NCI-H69 (cell line): ENCODE data around the gene WNT2B.

ENCODE experiments used
- DNase-seq: peaks from one replicate; lab custom pipeline; 2025; lab: John Stamatoyannopoulos, UW

Gene WNT2B

DNA sequence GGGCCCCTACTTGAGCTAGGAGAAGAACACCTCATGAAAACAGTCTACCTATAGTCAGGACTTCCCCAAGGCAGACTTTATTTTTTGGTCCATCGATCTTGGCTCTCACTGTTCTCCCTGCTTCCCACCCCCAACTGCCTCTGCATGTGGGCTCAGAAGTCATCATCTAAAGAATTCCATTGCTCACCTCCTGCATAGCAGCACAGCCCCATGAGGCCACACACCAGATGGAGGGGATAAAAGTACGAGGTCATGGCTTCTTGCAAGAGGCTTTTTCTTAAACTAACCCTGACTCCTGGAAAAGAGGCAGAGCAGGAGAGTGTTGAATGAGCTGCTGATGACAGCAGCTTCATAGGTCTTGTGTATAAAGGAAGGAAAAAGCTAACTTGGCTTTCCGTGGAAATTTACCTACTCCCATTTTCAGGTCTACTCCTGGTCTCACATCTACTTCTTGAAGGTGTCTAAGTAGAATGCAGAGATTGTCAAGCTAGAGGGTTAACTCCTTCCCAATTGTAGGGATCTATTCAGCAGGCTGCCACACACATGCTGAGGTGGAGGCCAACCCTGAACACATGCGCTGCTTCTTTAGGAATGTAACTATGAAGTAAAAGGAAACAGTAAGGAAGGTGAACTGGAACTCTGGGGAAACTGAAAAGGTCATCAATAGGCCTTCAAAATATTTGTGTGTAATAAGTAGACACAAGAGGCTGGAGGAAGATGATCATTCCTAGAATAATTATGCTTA lies 18.7 kb downstream of the WNT2B start:
- no peak for DNase-seq

DNA sequence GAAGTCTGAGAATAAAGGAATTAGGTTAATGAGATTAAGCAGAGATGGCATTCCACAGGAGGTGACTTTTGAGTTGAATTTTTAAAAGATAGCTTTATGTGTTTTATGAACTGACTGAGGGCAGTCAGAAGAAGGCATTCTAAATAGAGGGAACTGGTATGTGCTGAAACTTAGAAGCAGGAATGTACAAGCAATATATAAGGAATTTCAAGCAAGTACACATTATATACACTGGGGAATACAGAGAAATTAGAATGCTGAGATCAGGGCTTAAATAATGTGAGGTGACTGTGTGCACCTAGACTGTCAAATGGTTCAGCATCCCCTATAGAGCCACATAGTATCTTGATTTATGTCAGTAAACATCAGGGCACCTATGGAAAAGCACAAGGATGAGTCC lies 19.3 kb downstream of the WNT2B start:
- no peak for DNase-seq

DNA sequence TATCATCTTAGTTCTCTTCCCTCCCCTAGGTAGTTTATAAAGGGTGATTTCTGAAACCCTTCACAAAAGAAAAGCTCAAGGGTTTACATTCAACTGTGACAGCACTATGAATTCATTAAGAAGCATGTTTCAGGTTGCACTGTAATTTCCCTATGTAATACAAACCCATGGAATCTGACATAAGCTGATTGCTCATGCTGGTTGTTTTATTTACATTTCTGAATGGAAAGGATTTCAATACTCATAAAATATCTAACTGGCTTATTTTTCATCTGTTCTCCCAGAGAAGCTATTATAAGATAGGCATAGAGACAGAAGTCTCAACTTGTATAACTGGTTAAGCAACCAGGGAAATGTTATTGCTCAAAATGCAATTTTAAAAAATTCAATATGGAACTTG lies 20.5 kb downstream of the WNT2B start:
- peak; percentile 9 for DNase-seq

DNA sequence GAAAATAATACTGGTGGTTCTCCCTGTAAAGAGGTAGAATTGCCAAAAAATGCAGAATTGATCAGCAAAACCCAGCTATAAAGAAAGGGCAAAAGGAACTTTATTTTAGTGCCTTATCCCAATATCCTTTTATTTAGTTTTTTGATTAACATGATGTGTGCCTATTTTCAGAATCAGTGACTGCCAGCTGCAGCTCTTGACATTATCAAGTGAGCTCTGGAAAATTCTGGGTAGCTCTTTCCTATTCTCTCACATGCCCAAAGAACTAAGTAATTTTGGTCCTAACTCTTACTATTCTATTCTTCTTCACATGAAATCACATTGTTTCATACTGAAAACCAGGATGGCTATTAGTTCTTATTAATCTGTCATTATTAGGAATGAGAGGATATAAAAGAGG lies 22.1 kb downstream of the WNT2B start:
- no peak for DNase-seq

DNA sequence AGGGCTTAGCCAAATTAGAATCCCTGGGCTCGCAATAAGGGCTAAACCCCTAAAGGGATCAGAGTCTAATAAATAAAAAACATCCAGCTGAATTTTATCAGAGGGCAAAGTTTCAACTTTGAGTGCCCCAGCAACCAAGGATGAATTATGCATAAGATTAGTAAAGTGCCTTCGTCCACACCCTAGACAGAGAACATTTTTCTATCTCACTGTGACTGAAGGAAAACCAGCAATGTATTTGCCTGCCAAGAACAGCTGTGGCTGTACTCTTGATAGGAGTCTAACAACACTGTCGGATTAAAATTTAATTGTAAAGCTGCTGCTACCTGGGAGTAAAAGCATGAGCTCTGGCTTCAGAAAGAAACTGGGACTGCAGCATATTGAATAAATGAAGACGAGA lies 23.3 kb downstream of the WNT2B start:
- no peak for DNase-seq

DNA sequence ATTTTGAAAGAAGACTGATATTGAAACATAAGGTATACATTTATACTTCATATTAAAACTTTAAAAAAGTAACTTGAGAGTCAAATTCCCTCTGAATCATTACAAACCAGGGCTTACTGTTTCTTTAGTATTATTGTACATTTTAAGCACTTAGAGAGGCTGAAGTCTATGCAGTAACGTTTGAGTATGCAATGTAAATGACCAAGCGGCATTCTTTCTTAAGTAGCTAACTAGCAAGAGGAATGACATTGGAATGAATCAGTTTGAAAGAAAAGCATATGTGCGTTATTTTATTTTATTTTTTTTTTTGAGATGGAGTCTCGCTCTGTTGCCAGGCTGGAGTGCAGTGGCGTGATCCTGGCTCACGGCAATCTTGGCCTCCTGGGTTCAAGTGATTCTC lies 24.3 kb downstream of the WNT2B start:
- DNase-seq = no peak

DNA sequence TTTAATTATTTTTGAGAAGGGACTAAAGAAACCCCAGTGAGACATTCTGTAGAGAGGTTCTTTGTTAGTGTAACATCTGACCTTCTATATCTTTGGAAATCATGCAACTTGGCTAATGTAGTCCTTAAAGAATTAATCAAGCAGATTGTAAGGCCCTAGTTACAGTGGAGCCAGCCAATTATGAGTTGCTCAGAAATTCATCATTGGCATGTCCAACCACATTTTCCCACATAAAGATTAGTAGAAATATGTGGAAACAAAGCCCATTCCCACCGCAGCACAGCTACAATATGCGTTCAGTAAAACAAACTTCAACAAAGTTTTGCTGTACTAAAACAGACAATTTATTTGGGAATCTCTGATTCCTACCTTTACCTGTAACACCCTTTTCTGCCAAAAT lies 27.8 kb downstream of the WNT2B start:
- no peak for DNase-seq

DNA sequence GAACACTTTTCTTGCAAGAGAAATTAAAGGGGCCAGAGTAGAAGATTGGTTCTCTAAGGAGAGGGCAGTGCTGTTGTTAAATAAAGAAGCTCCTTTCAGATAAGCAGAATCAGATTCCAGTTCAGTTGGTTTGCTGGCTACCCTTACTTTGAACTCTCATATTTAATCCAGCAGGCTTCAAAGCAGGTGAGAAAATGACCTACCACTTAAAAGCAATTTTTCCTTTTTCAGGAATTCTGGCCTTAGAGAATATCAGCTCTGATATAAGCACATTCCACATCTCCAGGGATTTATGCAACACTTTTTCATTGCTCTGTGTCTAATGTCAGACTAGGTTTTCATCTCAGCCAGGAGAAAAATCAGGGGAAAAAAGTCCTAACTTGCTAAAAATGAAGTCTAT lies 28.7 kb downstream of the WNT2B start:
- no peak for DNase-seq

DNA sequence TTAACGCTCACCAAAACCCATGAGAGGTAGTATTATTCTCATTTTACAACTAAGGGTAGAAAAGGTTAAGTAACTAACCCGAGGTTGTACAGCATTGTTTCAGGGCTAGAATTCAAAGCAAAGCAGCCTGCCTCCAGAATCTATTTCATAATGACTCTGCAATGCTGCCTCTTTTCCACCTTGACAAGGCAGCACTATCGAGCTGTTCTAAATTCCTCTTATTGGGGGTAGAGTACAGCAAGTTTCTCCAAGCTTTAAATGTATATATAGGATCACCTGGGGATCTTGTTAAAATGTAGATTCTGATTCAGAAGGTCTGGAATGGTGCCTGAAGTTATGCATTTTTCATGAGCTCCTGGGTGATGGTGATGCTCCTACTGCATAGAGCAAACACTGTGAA lies 30.1 kb downstream of the WNT2B start:
- DNase-seq = no peak

DNA sequence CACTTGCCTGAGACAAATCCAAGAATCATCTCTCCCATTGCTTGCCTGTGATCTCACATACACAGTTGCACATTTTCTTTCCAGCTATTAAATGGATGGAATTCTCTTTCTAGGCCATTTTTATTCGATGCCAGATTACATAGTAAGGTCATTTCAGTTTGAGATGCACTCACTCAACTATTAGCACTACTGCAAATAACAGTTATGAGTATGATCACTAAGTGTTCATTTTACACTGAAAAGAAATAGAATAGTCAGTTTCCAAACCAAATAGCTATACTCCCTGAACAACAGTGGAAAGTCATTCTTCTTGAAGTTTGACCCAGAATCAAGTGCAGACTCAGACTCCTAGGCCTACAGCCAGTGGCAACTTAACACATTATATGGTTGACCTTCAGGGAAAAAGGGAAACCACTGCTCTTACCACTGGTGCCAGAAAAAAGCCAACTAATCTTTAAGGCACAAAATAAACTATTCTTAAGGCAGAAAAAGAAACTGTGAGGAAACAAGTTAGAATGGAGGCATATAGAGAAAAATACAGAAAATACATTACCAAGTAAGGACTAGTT lies 31.5 kb downstream of the WNT2B start:
- DNase-seq = no peak

DNA sequence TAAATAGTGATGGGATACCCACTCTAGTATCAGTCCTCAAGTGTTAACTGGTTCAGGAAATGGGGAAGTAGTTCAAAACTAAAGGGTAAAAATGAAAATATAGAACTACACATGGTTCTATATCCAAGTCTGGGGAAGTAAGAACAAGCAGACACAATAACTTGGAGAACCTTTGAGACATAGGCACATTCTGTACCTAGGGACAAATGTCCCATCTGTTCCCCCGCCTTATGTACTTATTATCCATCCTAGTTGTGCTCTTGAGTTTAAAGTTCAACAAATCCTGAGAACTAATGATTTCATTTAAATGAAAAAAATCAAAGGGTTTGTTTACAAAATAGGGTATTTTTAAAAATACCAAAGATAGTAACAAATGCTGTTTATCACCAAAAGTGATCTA lies 32.5 kb downstream of the WNT2B start:
- no peak for DNase-seq

DNA sequence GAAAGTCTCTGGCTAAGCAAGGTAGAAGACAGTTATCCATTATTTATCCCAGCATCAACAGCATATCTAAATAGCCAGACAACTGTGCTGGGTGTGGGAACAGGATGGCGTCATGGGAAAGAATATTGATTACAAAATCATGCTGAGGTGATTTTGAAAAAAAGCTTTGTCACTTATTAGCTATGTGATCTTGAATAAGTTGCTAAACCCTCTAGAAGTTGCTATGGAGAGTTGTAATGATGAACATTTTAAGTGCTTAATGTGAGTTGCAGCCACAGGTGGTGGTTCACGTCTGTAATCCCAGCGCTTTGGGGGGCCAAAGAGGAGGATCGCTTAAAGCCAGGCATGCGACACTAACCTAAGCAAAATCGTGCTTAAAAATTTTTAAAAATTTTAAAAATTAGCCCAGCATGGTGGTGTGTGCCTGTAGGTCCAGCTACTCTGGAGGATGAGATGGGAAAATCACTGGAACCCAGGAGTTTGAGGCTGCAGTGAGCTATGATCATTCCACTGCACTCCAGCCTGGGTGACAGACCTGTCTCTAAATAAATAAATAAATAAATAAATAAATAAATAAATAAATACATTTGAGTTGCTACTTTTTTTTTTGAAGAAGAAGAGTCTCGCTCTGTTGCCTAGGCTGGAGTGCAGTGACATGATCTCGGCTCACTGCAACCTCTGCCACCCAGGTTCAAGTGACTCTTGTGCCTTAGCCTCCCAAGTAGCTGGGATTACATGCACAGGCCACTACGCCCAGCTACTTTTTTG lies 33.6 kb downstream of the WNT2B start:
- DNase-seq = no peak

DNA sequence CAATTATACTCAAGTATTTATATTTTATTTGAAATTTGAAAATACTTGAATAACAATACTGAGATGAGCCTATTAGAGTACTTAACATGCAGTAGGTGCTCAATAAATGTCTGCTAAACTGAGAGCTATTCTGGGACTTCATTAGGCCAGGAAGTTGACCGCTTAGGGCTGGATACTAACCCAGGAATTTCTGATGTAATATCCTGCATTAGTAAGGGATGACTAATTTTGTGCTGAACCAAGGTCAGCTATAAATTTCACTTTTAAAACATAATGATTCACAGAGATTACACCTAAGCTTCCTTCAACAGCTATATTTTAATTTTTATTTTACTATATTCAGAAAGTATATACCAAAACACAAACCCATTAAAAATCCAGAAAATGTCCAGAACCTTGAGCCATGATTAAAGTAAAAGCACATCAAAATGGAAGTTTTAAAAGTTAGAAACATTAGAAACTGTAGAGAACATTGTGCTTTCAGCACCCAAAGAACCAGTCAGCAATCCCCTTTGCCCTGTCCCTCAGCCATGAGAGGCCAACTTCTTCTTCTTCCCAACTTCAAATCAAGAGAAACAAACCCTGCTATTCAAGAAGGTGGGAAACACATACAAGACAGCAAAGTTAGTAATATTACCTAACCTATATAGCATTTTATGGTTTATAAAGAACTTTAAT lies 35.4 kb downstream of the WNT2B start:
- DNase-seq = no peak

DNA sequence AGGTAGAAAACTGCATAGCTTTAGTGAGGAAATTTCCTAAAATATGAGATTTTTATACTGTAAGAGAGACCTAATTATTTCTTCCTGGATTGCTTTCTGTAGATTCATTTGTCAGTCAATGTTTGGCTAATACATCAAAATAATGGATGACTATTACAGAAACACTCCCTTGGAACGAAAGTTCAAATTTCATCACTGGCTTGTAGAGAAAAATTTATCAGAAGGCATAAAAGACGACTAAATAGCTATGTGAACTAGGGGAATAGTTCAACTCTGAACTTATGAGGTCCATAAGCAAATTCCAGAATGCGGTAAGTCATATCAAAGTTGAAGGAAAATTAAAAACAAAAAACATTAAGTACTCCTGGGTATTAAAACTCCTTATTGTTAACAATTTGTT lies 36.0 kb downstream of the WNT2B start:
- no peak for DNase-seq

DNA sequence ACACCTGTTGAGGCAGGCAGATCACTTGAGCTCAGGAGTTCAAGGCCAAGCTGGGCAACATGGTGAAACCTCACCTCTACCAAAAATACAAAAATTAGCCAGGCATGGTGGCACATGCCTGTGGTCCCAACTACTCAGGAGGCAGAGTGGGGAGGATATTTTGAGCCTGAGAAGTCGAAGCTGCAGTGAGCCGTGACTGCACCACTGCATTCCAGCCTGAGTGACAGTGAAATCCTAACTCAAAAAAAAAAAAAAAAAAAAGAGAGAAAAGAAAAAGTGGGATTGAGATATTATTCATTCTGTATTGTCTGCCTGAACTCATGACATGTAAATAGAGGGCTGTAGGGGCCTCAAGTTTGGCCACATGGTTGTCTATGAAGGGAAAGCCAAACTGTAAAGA lies 37.3 kb downstream of the WNT2B start:
- DNase-seq = no peak

DNA sequence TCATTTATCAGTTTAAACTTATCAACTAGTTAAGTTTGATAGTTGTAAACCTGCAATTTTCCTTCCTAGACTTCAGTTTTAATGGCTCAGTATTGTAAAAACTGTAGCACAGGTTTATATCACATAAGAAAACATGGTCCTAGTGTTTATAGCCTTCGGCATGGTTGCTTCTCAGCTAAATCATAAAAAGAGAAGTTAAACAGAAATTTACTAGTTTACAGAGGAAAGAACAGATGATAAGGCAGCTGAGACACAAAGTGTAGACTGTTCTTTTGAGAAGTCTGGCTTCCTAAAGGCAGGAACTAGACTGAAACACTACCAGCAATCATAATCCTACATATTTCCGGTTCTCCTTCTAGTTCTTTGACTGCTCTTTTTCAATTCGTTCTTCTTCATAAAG lies 39.8 kb downstream of the WNT2B start:
- no peak for DNase-seq

DNA sequence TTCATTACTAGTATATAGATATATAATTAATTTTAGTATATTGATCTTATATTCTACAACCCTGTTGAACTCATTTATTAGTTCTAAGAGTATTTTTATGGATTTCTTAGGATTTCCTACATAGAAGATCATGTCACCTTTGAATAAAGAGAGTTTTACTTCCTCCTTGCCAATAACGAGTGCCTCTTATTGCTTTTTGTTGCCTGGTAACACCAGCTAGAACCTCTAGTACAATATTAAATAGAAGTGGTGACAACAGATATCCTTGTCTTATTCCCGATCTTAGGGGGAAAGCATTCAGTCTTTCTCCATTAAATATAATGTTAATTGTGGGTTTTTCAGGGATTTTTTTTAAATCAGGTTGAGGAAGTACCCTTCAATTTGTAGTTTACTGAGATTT lies 40.8 kb downstream of the WNT2B start:
- no peak for DNase-seq

DNA sequence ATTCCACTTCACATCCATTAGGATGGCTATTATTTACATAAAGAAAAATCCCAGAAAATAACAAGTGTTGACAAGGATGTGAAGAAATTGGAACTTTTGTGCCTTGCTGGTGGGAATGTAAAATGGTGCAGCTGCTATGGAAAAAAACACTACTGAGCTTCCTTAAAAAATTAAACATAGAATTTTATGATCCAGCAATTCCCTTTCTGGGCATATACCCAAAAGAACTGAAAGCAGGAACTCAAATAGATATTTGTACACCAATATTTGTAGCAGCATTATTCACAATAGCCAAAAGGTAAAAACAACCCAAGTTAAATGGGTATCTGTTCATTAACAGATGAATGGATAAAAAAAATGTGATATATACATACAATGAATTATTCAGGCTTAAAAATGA lies 45.6 kb downstream of the WNT2B start:
- no peak for DNase-seq

DNA sequence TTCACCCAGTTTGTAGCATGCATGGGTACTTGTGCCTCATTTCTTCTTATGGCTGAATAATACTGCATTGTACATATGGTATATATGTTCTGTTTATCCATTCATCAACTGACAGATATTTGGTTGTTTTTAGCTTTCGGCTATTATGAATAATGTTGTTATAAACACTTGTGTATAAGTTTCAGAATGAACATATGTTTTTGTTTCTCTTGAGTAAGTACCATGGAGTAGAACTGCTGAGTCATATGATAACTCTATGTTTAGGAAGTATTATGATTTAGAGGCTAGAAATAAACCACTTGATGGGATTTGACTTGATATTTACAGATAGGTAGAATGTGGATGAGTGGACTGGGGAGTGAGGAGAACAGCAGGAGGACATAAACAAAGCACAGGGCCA lies 48.6 kb downstream of the WNT2B start:
- DNase-seq = no peak

DNA sequence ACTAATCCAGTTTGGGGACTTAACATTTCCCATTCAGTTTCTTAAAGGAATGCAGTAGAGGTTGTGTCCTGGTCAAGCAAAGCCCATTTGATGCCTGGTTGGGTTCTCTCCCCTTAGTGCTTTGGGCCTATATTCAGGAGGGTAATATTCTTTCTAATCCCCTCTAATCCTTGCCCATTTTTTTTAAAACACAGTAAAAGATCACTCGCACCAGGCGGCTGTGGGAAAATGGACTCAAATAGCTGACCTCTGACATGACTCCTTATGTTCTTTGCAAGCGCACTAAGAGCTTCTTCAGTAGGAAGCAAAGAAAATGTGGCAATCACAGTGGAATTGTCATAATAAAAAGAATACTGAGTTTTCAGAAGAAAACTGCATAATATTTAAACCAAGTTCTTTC lies 49.9 kb downstream of the WNT2B start:
- DNase-seq = no peak

DNA sequence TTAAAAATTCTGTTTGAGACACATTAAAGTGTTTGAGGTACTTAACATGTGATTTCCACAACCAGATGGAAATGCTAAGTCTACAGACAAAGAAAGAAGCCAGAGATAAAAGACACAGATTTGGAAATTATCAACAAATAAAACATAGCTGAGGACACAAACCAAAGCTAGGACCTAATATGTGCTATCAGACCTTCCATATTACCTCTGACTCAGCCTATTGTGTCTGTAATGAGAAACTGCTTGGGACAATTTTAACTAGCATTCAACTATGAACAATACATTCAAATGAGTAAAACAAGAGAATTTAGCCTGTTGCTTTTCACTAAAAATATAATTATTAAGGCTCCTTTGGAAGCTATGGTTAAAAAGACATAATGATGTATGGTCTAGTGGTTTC lies 54.6 kb downstream of the WNT2B start:
- DNase-seq = no peak

DNA sequence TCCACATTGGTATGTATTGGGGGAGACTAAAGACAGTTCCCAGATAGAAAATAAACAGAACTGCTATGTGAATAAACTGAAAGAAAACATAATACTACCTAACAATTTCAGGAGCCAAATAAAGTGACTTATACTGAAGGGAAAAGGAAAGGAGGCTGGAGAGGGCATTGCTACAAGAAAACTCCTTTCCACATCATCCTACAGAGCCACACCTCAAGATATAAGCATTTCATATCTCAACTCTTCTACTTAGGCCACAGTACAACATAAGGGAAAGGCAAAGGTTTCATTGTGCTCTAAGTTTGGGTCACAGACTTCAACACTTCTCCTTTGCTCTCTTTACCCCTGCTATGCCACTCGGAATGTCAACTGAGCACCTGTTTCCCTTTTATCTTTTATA lies 55.3 kb downstream of the WNT2B start:
- no peak for DNase-seq

DNA sequence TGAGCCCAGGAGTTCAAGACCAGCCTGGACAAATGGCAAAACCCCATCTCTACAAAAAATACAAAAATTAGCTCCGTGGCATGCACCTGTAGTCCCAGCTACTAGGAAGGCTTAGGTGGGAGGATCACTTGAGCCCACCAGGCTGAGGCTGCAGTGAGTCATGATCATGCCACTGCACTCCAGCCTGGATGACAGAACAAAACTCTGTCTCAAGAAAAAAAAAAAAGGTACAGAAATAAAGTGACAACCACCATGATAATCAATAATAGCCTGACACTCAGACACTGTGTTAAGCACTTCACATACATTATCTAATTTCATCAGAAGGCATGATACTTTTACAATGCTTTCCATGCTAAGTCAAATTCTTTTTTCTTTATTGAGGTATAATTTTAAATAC lies 57.0 kb downstream of the WNT2B start:
- no peak for DNase-seq
